GM19240 (cell line): ENCODE data around the gene ERMAP.

Experiments used
- DNase-seq: peaks from one replicate; pipeline ENCODE4 v3.0.0; 2011; ENCODE audit warnings: low spot score; ENCODE audit not compliant: insufficient read length

The ERMAP gene

DNA sequence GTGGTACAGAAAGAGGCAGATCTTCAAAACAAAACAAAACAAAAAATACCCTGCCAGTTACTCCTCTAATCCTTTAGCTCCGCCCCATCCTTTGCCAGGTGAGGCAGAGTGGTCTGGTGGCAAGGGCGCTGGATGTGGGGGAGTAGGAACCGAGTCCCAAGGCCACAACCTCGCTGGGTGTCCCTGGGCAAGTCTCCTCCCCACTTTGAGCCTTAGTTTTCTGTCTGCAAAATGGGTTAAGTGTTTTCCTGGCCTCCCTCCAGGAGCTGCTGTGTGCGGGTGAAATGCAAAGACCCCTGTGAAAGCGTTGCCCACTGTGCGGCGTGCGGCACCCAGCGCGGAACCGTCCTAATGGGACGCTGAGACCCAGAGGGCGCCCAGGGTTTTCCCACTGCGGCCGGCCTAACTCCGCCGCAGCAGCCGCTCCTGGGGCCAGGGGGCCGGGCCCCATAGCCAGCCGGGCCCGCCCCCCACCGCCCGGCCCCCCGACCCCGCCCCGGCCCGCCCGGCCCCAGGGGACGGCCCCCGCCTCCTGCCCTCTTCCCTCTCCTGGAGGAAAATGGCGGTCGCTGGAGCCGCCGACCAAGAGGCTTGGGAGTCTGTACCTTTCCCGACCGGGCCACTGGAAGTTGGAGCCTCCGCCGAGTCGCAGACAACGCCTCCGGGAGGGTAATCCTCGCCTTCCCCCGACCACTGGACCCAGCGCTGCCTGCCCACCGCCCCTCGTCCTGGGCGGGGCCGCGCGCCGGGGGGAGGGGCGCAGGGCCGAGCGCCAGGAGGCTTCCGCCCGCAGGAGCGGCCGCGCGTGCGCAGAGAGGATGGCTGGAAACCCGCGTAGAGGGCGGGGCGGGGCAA, at the start of gene ERMAP, which contains the start of gene SVBP:
ERMAP (plus strand) TSS at position 538 of the 855 bp plus-strand sequence. CDS start 13,327 bp downstream, outside the sequence.
SVBP (minus strand) TSS at position 813 of the 855 bp plus-strand sequence. CDS start 853 bp downstream, outside the sequence.
- peak; percentile 82 for DNase-seq

- DNase-seq, result no peak
Measured at GRCh38 chr1:42767510-42768000, 49.4 kb upstream of the ERMAP start.

DNA sequence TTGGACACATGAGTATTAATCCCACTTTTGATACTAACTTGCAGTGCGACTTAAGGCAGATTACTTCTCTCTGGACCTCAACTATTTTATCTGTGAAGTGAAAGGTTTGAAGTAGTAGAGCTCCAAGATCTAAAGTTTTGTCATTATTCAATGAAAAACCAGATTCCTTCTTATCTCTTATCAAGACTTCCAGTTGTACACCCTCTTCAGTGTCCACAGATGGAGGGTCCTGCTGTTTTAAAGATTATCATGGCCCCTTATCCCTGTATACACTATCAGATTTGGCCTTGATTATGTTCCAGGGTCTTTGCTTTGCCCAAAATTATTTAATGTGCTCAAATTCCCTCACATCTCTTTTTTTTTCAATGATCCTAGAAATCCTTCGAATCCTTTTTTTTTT, 48.8 kb upstream of the ERMAP start:
- no peak for DNase-seq

GRCh38 chr1:42769811-42770210, 47.1 kb upstream of the ERMAP start:
- DNase-seq, result no peak

DNA sequence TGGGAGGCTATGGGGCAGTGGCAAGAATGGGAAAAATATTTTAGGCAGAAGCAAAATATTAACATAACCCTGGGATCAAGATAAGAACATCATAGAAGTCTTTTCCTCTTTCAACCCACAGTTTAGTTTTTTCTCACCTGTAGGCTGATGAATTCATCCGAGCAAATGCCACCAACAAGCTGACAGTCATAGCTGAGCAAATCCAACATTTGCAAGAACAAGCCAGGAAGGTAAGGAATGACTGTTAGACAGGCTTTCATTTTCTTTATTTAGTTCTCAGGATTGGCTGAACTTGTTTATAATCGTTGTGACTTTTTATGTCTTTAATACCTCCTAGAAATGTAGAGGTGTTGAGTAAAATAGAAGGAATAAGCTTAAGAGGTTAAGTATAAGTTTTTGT, 43.5 kb upstream of the ERMAP start:
- no peak for DNase-seq

GRCh38 chr1:42774928-42775526, 41.9 kb upstream of the ERMAP start:
- no peak for DNase-seq

DNA sequence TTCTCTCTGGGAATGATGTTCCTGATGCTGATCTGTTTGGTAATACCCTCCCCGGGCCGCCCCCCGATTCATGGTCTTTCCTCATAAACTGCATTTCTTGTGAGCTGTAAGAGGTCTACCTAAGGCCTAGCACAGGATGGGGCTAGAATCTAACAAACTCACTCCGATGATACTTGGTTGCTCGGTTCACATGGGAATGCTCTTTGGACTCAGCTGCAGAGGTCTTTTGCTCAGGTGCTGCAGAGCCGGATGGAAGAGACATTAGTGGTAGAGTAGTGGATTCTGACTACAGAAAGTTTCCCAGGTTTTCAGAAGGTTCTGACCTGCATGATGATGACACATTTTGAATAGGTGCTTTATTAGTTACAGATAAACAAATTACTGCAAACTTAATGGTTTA, 40.4 kb upstream of the ERMAP start:
- DNase-seq, result no peak

GRCh38 chr1:42777852-42778251, 39.1 kb upstream of the ERMAP start:
- DNase-seq, result no peak

- DNase-seq, result no peak
Measured at GRCh38 chr1:42779725-42780124, 37.2 kb upstream of the ERMAP start.

GRCh38 chr1:42780176-42780575, 36.7 kb upstream of the ERMAP start:
- no peak for DNase-seq

DNA sequence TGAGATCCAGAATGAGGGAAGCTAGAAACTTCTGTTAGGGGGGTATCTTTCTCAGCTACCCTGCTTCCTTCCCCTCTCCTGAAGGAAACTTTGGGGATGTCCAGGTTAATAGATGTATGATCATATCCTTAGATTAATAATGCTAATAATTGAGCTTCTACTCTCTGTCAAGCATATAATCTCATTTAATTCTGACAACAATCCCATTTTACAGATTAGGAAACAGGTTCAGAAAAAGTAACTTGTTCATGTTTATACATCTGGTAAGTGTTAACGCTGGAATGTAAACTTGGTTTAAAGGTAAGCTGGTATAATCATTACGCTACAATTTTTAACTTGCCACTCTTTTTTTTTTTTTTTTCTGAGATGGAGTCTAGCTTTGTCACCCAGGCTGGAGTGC, 33.8 kb upstream of the ERMAP start:
- no peak for DNase-seq

- no peak for DNase-seq
Measured at GRCh38 chr1:42784547-42784945, 32.4 kb upstream of the ERMAP start.

DNA sequence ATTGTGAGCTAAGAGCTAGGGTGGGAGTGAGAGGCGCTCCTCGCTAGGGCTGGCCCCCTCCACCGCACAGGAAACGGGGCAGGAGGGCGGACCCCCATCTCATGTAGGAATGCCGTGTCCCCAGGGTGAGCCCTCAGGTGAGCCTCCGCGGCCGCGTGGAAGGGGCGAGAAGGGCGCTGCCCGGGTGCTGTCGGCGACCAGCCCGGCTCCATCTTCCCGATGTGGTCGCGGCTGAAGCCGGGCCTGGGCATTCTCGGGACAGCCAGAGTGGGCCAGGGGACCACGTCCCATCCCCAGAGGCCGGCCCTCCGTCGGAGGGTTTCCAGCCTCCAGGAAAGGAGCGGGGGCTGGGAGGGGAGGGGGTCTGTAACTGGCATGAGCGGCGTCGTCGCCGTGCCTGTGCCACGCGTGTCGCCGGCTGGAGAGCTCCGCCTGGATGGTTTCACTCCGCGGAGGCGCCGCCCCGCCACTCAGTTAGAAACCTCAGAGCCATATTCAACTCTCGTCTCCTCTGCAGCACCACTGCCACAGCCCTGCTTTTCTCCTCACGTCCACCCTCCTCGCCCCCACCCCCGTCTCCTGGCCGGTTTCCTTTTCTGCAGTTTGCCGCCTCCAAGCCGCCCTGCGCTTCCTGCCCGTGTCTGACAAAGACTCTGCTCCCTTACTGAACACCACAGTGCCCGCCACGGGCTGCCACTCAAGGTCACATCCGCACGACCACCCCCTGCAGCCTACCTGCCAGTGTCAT, 31.8 kb upstream of the ERMAP start, which contains the start of gene TMEM269:
TMEM269 (plus strand) TSS at position 46 of the 748 bp plus-strand sequence. CDS start 4,903 bp downstream, outside the sequence.
- no peak for DNase-seq

- no peak for DNase-seq
Measured at GRCh38 chr1:42786097-42786496, 30.8 kb upstream of the ERMAP start.

- no peak for DNase-seq
Measured at GRCh38 chr1:42788021-42788420, 28.9 kb upstream of the ERMAP start.

DNA sequence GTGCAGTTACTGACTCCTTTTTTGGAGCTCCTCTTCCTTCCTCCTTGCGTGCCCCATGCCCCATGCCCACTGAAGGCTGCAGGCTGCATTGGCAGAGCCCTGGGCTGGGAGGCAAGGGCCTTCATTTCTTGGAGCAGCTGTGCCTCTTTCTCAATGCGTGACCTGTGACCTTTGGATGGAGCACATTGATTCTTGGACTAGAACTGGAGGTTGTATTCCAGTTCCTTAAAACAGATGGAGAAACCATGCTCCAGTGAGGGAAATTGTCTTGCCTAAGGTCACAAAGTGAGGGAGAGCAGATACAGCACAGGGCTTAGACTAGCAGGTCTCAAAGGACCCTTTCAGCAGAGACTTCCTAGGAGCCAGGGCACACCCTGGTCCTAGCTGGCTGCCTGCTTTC, 23.1 kb upstream of the ERMAP start:
- no peak for DNase-seq

DNA sequence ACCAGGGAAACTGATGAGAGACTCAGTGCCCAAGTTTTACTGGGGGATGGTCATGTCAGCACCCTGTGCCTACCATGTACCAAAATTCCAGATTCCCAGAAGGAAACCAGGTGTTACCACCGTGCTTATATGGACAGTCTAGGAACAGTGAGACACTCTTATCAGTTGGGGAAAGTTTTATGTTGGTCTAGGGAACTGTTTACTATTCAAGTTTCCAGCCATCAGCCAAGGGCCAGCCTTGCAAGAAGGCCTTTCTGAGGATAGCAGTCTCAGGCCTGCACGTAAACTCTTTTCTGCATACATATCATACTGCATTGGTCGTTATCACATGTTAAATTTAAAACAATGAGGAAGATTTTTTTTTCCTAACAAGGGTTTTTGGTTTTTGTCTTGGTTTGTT, 19.5 kb upstream of the ERMAP start:
- no peak for DNase-seq

DNA sequence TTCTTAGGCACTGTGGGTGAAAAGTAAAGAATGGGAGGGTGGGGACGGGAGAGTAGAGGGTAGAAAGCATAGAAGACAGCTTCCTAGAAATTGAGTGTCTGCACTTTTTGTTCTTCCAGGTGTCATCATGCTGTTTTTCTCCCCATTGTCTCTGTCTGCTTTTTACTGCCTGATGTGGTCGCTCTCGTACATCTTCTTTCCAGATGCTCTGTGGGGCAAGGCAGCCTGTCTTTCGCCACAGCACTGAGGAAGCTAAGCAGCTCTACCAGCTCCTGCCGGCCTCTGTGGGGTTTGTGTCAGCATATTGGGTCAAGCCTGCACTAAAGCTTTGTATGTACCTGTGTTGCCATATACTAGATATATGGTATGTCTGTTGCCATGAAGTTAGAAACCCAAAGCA, 18.9 kb upstream of the ERMAP start:
- DNase-seq, result no peak

- no peak for DNase-seq
Measured at GRCh38 chr1:42801832-42802473, 15.0 kb upstream of the ERMAP start.

GRCh38 chr1:42806171-42806570, 10.8 kb upstream of the ERMAP start:
- DNase-seq, result no peak

- no peak for DNase-seq
Measured at GRCh38 chr1:42806593-42806992, 10.3 kb upstream of the ERMAP start.
